Hepatocyte (in vitro differentiated cells): ENCODE measurements around the gene SAMD14. TPM values are rescaled to one million over a fixed set of nuclear protein-coding genes. Genes with fewer than 3 reads are reported as not detected.
A peak's percentile ranks its signal among the peaks of the same experiment; 100 is the strongest.

Experiments used
- DNase-seq: peaks from one replicate; pipeline ENCODE4 v3.0.0-alpha.2; 2016; ENCODE audit warnings: low spot score
- H2AFZ ChIP-seq: fragments of 200-600 bp; sonication (generic); 2 replicates; pipeline ENCODE4 v1.6.0; 2016; ENCODE audit warnings: antibody characterized with exemption, mild to moderate bottlenecking
- H3K27ac ChIP-seq: fragments of 200-600 bp; sonication (generic); 2 replicates; pipeline ENCODE4 v1.5.1; 2016; ENCODE audit warnings: mild to moderate bottlenecking
- H3K27me3 ChIP-seq: fragments of 200-600 bp; sonication (generic); 2 replicates; pipeline ENCODE4 v1.6.1; 2016
- H3K36me3 ChIP-seq: fragments of 200-600 bp; sonication (generic); replicated peaks from 2 replicates; pipeline ENCODE4 v1.5.1; 2016; ENCODE audit warnings: low read depth; ENCODE audit not compliant: insufficient read depth
- H3K4me1 ChIP-seq: fragments of 200-600 bp; sonication (generic); 2 replicates; pipeline ENCODE4 v1.5.1; 2016; ENCODE audit warnings: mild to moderate bottlenecking, moderate library complexity; ENCODE audit not compliant: insufficient read depth
- H3K4me2 ChIP-seq: fragments of 200-600 bp; sonication (generic); 2 replicates; pipeline ENCODE4 v1.6.0; 2016
- H3K4me3 ChIP-seq: fragments of 200-600 bp; sonication (generic); 2 replicates; pipeline ENCODE4 v1.5.1; 2016; ENCODE audit warnings: mild to moderate bottlenecking
- H3K79me2 ChIP-seq: fragments of 200-600 bp; sonication (generic); 2 replicates; pipeline ENCODE4 v1.6.0; 2017; ENCODE audit warnings: mild to moderate bottlenecking
- H3K9me2 ChIP-seq: fragments of 200-600 bp; sonication (generic); replicated peaks from 2 replicates; pipeline ENCODE4 v1.6.0; 2017; ENCODE audit warnings: mild to moderate bottlenecking; ENCODE audit not compliant: insufficient read depth
- H3K9me3 ChIP-seq: fragments of 200-600 bp; sonication (generic); 2 replicates; pipeline ENCODE4 v1.5.1; 2016; ENCODE audit warnings: low read depth, mild to moderate bottlenecking
- H4K20me1 ChIP-seq: fragments of 200-600 bp; sonication (generic); 2 replicates; pipeline ENCODE4 v1.6.0; 2016; ENCODE audit warnings: mild to moderate bottlenecking; ENCODE audit not compliant: insufficient read depth, poor library complexity, severe bottlenecking
- EZH2 ChIP-seq: fragments of 200-600 bp; sonication (generic); IDR thresholded peaks from 2 replicates; pipeline ENCODE4 v1.6.1; 2016; ENCODE audit warnings: antibody characterized with exemption, mild to moderate bottlenecking, borderline replicate concordance
- EZH2phosphoT487 ChIP-seq: fragments of 200-600 bp; sonication (generic); IDR thresholded peaks from one replicate; pipeline ENCODE4 v1.6.1; 2018; ENCODE audit warnings: antibody characterized with exemption, mild to moderate bottlenecking, low read depth, moderate library complexity; ENCODE audit not compliant: unreplicated experiment, severe bottlenecking
- WGBS: methylation state at CpG from one replicate; pipeline ENCODE4 v1.1.6; 2016; ENCODE audit warnings: low lambda C conversion rate; ENCODE audit errors: missing lambda C conversion rate; 5-methylcytosine and 5-hydroxymethylcytosine counted together
- polyA plus RNA-seq: library from polyadenylated mRNA; unstranded; fragments of >200 nt; fragmentation: Nextera tagmentation; extraction: Ambion mirVana; gene quantifications from 2 replicates; pipeline ENCODE4 v1.2.1, GENCODE V29; 2016
- total RNA-seq: library from RNA; depleted of rRNA; stranded (reverse); fragments of >200 nt; gene quantifications from 2 replicates; pipeline ENCODE4 v1.2.3, GENCODE V29; 2014
- TF ChIP-seq, protein P1 (sequence below): fragments of 200-600 bp; sonication (generic); IDR thresholded peaks from 2 replicates; pipeline ENCODE4 v1.5.1; 2016; ENCODE audit warnings: antibody characterized with exemption, mild to moderate bottlenecking; ENCODE audit not compliant: poor library complexity

The SAMD14 gene
- total and polyA plus RNA-seq, 2 experiments from 2014 or later = 3.1 to 4.2 TPM

DNA sequence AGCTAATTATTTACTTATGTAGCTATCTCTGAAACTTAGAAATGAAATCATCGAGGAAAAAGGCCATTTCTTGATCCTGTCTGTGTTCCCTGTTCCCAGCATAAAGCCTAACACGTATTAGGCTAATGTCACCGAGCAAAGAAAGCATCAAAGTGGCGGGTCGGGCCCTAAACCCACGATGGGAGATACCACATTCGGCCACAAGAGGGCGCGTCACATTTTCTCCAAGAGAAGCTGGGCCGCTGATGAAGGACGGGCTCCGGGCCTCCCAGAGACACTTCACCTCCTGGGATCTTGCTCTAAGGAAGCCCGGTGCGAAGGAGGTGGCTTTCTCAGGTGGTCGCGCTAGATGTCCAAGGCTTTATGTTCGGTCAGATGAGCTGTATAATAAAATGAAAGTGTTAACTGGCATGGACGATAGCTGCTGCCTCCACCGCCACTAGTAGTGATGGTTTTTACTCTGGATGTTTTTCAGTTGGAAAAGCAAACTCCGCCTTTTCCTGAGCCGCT, 35.7 kb downstream of the SAMD14 start:
- TF ChIP-seq, protein P1, sequence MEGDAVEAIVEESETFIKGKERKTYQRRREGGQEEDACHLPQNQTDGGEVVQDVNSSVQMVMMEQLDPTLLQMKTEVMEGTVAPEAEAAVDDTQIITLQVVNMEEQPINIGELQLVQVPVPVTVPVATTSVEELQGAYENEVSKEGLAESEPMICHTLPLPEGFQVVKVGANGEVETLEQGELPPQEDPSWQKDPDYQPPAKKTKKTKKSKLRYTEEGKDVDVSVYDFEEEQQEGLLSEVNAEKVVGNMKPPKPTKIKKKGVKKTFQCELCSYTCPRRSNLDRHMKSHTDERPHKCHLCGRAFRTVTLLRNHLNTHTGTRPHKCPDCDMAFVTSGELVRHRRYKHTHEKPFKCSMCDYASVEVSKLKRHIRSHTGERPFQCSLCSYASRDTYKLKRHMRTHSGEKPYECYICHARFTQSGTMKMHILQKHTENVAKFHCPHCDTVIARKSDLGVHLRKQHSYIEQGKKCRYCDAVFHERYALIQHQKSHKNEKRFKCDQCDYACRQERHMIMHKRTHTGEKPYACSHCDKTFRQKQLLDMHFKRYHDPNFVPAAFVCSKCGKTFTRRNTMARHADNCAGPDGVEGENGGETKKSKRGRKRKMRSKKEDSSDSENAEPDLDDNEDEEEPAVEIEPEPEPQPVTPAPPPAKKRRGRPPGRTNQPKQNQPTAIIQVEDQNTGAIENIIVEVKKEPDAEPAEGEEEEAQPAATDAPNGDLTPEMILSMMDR = peak; percentile 73
- TF ChIP-seq EZH2 (no peak), EZH2phosphoT487 (no peak)
- Histone ChIP-seq H3K4me1 (peaks cover 9% of the 10 kb centered on the region), H2AFZ (peak overlapping the region; percentile 76), H3K4me3 (peak overlapping the region; percentile 43), H3K4me2 (peak overlapping the region; percentile 86), H3K27me3 (no peaks in the 10 kb centered on the region), H4K20me1 (no peaks in the 10 kb centered on the region), H3K9me3 (no peaks in the 10 kb centered on the region), H3K79me2 (peaks cover 14% of the 10 kb centered on the region), H3K27ac (peak overlapping the region; percentile 47), H3K36me3 (no peaks in the 10 kb centered on the region), H3K9me2 (no peaks in the 10 kb centered on the region)
- 2% methylated on average over 21 of the region's 21 CpGs for WGBS
- peak; percentile 94 for DNase-seq

DNA sequence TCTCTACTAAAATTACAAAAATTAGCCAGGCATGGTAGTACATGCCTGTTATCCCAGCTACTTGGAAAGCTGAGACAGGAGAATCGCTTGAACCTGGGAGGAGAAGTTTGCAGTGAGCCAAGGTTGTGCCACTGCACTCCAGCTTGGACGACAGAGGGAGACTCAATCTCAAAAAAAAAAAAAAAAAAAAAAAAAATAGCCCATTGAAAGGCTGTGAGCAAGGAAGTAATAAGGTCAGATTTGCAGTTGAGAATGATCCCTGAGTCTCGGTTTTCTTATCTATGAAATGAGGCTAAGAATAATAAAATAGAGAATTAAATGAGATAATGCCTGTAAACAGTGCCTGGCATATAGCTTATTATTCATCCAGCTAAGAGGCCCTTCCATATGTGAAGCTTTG, 36.2 kb downstream of the SAMD14 start:
- H3K27ac ChIP-seq = no peak overlapping the region
- H3K9me2 ChIP-seq = no peaks in the 10 kb centered on the region
- H3K4me3 ChIP-seq = no peak overlapping the region
- H3K79me2 ChIP-seq = peaks cover 14% of the 10 kb centered on the region
- no peak for DNase-seq
- no peaks in the 10 kb centered on the region for H4K20me1 ChIP-seq
- H3K9me3 ChIP-seq = no peaks in the 10 kb centered on the region
- no peaks in the 10 kb centered on the region for H3K27me3 ChIP-seq
- H2AFZ ChIP-seq = no peak overlapping the region
- peaks cover 9% of the 10 kb centered on the region for H3K4me1 ChIP-seq
- TF ChIP-seq EZH2 (no peak), EZH2phosphoT487 (no peak)
- TF ChIP-seq, protein P1 = no peak
- H3K36me3 ChIP-seq = no peaks in the 10 kb centered on the region
- no peak overlapping the region for H3K4me2 ChIP-seq
- 41% methylated on average over 3 of the region's 3 CpGs for WGBS

DNA sequence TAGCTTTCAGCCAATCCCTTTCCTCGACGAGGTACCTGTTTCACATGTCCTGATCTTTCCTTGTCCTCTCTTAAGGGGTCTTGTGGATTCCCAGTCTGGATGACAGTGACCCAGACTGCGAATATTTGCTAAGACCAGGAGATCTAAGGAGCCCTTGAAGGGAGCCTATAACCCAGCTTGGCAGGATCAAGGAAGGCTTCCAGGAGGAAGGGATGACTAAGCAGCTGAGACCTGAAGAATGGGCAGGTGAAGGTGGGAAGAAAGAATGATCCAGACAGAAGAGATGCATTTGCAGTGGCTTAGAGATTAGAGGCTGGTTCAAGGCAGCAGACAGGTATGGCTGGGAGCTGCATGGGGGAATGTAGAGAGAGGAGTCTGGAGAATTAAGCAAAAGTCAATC, 36.7 kb downstream of the SAMD14 start:
- no peak for DNase-seq
- Histone ChIP-seq H3K9me2 (no peaks in the 10 kb centered on the region), H3K79me2 (peaks cover 14% of the 10 kb centered on the region), H2AFZ (no peak overlapping the region), H4K20me1 (no peaks in the 10 kb centered on the region), H3K4me2 (no peak overlapping the region), H3K36me3 (no peaks in the 10 kb centered on the region), H3K4me1 (peaks cover 9% of the 10 kb centered on the region), H3K27me3 (no peaks in the 10 kb centered on the region), H3K4me3 (no peak overlapping the region), H3K27ac (no peak overlapping the region), H3K9me3 (no peaks in the 10 kb centered on the region)
- TF ChIP-seq, protein P1 = no peak
- TF ChIP-seq EZH2phosphoT487 (no peak), EZH2 (no peak)
- WGBS = 89% methylated on average over 3 of the region's 3 CpGs

DNA sequence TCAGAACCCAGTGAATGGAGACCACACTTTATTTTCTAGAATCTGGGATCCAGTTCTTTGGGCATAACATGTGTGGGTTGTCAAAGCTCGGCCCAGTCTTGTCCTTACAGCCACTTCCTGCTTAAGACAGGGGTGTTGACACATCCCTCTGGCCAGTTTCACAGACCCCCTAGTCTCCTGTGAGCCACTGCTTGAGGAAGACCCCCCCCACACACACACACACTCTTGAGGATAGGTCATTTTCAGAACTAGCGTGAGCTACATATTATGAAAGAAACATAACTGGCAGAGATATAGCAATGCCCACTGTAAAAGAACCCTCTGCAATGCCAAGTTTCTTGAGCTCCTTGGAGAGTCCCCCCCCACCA, 38.1 kb downstream of the SAMD14 start:
- Histone ChIP-seq H3K36me3 (no peaks in the 10 kb centered on the region), H3K4me2 (no peak overlapping the region), H3K4me3 (no peak overlapping the region), H3K27ac (no peak overlapping the region), H3K9me2 (no peaks in the 10 kb centered on the region), H3K4me1 (peaks cover 9% of the 10 kb centered on the region), H3K27me3 (no peaks in the 10 kb centered on the region), H3K9me3 (no peaks in the 10 kb centered on the region), H3K79me2 (peaks cover 14% of the 10 kb centered on the region), H4K20me1 (no peaks in the 10 kb centered on the region), H2AFZ (no peak overlapping the region)
- TF ChIP-seq EZH2 (no peak), EZH2phosphoT487 (no peak)
- TF ChIP-seq, protein P1 = no peak
- WGBS = 77% methylated on average over 2 of the region's 2 CpGs
- no peak for DNase-seq
